Activated CD4-positive, alpha-beta T cell treated with anti-CD3 and anti-CD28 coated beads, Interleukin-10, Interleukin-2, amounts not matched to agents 100 ng/mL and 50 ng/mL, durations not matched to agents 16 hours and 8 hours (primary cell): ENCODE data around the gene KCND2.

Experiments
- DNase-seq: peaks from one replicate; pipeline ENCODE4 v3.0.0-alpha.2; 2020

KCND2 gene

DNA sequence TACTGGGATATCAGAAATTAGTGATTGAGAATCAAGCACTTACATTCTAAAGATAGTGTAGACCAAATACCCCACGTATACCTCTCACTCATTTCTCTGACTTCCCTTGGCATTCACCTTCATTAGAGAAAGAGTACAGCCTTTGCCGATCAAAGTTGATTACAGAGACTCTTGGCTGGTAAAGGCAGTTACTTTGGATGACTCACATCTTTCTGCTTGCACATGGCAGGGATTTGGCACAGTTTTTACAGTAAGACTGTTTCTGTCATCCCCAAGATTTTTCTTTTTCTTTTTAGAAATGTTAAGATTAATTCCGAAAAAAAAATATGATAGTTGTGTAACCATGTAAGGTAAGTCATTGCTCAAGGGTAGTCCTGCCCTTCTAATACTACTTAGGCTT is 442.0 kb downstream of the KCND2 start:
- no peak for DNase-seq

DNA sequence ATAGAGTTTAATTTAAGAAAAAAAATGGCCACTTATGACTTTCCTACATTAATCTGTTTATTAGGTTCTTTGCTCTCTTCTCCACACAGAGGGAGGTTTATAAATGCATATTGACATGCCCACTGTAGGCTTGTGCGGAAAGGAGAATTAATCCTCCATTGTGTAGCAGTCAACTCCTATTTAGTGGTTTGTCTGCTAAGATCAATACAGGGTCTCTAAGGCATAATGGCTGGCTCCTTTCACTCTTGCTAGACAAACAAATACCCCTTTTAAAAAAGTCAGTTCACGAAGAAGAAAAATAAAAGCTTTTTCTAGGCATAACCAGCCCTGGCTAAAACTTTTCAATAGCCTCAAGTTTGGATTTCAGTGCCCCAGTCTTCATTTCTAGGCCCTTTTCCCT is 443.3 kb downstream of the KCND2 start:
- DNase-seq, result no peak

DNA sequence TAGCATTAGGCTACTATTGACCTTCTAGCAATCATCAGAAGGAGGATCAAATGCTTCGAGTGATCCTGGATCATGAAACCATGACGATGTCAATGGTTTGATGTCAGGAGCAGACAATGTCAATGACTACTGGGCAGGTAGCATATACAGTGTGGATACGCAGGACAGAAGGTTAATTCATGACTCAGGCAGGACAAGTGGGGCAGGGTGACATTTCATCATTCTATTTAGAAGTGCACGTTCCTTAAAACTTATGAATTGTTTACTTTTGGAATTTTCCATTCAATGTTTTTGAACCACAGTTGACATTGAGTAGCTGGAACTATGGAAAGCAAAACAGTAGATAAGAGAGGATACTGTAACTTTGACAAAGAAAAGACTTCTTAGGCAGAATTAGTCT is 444.2 kb downstream of the KCND2 start:
- DNase-seq, result no peak

- DNase-seq, result no peak
These were observed 445.4 kb downstream of the KCND2 start for GRCh38 chr7:120718361-120718760.

DNA sequence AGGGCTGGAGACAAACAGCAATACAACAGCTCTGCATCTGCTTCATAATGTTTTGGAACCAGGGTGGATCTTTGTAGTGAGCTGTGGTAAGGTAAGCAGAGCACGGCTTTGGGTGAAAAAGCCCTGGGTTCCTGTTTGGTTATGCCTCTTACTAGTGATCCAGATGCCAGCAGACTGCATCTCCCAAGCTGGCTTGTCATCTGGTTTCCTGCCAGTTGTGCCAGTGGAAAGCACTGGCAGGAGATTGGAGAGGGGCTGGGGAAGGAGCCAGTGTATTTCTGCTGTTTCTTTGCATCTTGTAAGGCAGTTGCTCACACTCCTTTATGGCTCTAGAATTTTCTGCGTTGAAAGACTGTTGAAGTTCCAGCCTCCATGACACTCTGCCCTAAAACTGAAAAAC is 447.3 kb downstream of the KCND2 start:
- no peak for DNase-seq

DNA sequence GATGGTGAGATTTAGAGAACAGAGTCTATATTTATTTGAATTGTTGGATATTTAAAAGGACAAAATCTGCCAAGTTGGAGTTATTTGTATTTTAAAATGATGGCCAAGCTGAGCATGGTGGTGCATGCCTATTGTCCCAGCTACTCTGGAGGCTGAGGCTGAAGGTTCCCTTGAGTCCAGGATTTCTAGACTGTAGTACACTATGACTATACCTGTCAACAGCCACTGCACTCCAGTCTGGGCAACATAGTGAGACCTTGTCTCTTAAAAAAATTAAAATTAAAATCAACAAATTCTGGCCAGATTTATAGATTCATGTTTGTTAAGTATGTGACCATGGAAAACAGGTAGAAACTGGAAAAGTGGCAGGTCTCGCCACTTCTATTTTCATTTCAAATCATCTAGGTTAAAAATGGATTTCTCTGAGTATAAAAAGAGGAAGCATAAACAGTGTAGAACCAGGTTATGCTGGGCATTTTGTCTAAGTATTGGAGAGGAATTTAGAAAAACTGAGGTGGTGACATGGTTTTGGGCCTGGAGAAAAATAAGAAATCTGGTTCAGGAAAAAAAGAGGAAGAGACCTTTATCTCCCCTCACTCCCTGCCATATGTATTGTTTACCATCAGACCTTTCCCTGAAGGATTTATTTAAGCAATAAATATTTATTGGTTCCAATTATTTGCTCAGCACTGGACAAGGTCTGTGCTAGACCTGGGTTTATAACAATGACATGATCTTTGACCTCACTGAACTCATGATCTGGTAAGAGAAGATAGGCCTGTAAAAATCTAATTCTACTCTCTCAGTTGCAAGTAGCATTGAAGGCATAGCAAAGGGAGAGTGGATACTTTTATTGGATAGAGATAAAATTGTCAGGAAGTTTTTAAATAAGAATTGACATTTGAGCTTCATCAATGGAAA is 450.8 kb downstream of the KCND2 start:
- DNase-seq, result no peak

GRCh38 chr7:120724448-120724847 is 451.5 kb downstream of the KCND2 start:
- no peak for DNase-seq

DNA sequence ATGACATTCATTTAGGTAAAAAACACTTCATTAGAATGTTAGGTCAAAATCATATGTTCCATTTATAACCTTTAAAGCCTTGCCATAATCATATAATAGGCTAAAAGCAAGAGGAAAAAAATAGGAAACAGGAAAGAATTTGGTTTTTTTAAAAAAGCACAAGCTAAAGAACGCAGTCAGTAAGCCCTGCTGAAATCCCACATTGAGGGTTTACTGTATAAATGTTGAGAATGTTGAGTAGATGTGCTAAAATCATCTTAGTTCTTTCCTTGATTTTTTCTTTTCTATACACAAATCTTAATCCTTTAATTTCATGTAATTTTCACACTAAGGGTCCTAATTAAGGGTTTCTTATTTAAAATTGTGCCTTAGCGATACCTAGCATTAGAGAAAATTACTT is 452.0 kb downstream of the KCND2 start:
- DNase-seq, result no peak

- DNase-seq, result peak; percentile 37
These were observed 452.5 kb downstream of the KCND2 start for GRCh38 chr7:120725376-120726039.

GRCh38 chr7:120729245-120729644 is 456.3 kb downstream of the KCND2 start:
- DNase-seq, result no peak

DNA sequence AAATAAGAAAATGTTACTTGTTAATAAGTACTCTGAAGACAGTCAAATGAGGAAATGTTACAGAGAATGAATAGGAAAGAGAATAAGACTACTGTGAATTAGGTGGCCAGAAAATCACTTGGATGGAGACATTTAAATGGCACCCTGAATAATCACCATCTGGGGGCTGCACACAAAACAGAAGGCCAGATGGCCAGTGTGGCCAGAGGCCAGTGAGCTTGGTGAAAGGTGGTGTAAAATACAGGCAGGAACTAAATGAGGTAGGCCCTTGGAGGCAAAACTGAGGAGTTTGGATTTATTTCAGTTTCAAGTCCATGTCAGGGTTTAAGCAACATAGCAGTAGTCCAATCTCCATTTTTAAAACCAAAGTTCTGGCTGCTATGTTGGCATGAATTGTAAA is 458.3 kb downstream of the KCND2 start:
- no peak for DNase-seq

GRCh38 chr7:120732256-120732655 is 459.3 kb downstream of the KCND2 start:
- no peak for DNase-seq

DNA sequence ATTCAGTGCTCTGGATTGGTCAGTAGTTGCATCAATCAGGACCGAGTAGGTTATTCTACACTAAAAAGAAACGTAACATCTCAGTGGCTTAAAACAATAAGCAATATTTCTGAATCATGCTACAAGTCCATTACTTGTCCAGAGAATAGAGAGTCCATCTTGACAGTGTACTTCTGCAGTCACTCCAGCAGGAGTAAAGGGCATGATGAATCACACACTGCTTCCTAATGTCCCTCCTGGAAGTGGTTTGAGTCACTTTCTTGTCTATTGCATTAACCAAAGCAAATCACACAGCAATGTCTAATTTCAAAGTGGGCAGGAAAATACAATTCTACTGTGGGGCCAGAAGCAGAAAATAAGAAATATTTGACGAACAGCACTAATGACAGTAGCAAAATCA is 460.2 kb downstream of the KCND2 start:
- DNase-seq, result no peak

- DNase-seq, result no peak
These were observed 460.9 kb downstream of the KCND2 start for GRCh38 chr7:120733835-120734234.

GRCh38 chr7:120735791-120736190 is 462.8 kb downstream of the KCND2 start:
- no peak for DNase-seq

DNA sequence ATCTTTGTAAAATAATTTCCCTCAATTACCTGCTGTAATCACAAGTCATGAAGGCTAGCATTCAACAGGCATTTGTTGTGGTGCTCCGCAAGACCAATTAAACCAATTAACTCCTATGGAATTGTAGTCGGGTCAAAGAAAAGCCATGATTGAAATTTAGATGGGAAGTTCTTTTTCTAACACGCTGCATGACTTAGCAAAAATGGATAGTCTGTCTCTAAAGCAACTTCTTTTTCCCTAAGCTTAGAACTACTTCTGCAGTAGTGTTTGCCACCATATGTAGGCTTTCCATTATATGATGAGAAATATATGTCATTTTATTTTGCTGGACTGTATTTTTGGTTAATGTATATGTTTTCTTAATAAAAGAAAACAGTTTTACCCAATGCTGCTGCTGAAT is 465.8 kb downstream of the KCND2 start:
- DNase-seq, result no peak

DNA sequence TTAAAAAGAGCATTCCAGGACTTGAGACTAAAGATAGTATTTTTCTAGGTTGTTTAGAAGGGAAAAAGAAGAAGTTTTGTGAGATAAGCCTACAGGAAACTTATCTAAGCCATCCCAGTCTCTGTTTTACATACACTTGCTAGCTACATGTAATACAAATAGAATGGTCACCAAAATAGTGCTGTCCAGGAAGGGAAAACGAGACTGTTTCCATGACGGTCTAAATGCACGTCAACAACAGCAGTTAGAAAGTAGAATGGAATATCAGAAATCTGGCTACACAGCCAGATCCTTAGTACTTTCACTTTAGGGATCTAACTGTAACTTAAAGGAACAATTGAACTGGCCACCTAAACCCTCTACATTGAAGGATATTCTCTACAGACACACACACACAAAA is 467.4 kb downstream of the KCND2 start:
- no peak for DNase-seq

- no peak for DNase-seq
These were observed 468.5 kb downstream of the KCND2 start for GRCh38 chr7:120741371-120742042.

- DNase-seq, result no peak
These were observed 469.4 kb downstream of the KCND2 start for GRCh38 chr7:120742372-120742771.

GRCh38 chr7:120743128-120743527 is 470.2 kb downstream of the KCND2 start:
- DNase-seq, result no peak

- peak; percentile 68 for DNase-seq
These were observed 487.1 kb downstream of the KCND2 start for GRCh38 chr7:120760050-120760449.

DNA sequence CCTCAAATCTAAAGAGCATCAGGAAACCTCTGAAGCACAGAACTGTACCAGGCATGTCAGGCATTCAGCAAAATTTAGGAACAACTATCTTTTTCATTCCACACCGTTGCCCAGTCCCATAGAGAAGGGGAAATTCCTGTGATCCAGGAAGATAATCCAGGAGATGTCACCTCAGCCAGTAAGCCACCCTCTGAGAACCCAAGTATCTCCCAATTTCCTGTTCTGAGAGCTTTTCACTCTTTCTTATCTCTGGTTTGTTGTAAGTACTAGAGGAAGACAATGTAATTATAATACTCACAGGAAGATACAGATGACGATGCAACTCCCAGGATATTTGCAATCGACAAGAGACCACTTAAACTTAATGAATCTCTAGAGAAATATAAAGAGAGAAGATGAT is 487.9 kb downstream of the KCND2 start:
- DNase-seq, result no peak

DNA sequence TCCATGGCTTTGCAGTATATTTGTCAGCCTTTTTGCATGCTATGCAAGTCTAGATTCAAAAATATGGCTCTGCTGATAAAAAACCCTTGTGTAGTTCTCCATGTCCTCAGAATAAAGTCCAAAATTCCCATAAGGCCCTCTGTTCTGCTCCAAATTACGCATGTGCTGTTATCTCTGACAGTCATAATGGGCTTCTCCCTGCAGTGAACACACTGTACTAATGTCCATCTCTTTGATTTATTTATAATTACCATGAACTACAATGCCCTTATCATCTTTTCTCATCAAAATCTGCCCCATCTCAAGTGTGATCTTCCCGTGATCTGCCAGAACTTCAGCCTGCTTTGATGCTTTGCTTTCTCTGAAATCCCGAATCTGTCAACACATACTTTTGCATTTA is 497.2 kb downstream of the KCND2 start:
- DNase-seq, result no peak

- DNase-seq, result no peak
These were observed 501.5 kb downstream of the KCND2 start for GRCh38 chr7:120774481-120774880.
